GM18907 (cell line): ENCODE measurements around the gene MACROD2.

ENCODE experiments used
- ATAC-seq: cut with Tn5 transposase; IDR thresholded peaks from one replicate; pipeline ENCODE4 v1.9.1; 2021; ENCODE audit warnings: mild to moderate bottlenecking, moderate library complexity; ENCODE audit not compliant: unreplicated experiment

Gene MACROD2

DNA sequence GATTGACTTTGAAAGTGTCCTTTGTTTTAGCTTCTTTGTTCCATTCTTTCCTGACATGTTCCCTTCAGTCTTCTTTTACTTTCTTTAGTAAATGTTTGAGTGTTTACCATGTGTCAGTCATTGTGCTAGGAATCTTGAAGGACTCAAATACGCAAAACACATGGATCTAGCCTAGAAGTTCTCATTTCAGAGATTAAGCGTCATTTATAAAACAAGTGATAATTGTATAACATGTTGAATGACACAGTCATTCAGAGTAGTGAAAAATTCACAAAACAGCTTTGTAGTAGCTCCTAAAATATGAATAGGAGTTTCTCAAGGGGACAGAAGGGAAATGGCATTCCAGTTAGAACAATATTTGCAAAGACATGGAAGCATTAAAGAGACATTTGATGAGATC is 66.9 kb downstream of the MACROD2 start:
- ATAC-seq = no peak

DNA sequence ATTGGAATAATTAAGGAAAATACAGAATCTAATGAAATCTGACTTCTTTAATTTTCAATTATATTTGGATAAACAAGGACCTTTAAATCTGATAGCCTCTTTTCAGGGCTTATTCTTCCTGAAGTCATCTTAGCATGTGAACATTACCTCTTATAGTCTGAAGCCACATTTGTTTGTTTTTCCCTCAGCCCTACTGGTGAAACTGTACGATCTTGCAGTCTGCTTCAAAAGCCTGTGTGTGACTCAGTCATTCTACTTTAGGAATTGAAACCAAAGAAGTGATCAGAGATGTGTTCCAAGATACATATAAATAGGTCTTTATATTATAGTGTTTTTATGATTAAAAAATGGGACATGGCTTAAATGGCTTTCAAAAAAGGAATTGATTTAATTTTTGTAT is 67.5 kb downstream of the MACROD2 start:
- ATAC-seq = no peak

DNA sequence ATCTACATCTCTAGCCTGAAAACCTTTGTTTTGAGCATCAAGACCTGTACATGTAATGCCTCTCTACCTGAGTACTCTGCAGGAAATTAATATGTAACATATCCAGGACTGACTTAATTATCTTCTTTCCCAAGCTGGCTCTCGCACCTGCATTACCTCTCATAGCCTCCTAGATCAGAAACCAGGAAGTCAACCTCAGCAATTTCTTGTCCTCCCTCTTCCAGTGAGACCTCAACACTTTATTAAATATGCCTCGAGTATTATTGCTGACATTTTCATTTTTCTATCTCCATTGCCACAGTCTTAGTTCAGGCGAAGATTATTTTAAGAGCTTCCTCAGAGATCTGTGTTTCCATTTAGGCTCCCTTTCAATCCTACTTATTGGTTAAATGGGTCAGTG is 69.0 kb downstream of the MACROD2 start:
- ATAC-seq = no peak

DNA sequence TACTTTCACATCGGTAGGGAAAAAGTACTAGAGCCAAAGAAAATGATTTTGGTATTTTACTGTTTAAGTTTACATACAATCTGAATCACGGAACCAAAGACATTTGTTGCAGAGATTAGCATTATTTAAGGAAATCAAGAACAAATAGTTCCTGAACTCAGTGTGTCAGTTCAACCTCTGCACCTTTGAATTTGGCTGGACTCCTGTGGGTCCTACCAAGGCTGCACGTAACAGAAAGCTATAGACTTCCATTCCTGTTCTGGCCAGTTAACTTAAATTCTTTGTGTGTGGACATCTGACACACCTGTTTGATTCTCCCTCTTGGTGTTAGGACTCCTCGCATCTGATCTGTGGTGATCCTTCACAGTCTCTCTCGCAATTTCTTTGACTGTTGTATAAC is 69.6 kb downstream of the MACROD2 start:
- no peak for ATAC-seq

DNA sequence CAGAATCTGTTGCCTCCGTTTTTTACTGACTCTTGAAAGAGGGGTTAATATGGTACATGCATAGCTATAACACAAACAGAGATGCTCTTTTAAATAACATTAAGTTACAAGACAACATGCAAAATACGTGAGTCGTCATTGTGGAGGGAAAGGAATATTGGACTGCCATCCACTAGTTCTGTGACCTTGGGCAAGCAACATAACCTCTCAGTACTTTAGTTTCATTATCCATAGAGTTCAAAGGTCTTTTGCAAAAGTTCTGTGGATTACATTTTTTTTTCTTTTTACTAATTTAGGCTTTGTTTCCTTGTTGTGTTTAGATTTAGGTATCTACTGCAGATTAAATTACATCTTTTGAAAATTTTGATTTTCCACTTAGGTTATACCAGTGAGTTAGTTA is 70.5 kb downstream of the MACROD2 start:
- no peak for ATAC-seq

DNA sequence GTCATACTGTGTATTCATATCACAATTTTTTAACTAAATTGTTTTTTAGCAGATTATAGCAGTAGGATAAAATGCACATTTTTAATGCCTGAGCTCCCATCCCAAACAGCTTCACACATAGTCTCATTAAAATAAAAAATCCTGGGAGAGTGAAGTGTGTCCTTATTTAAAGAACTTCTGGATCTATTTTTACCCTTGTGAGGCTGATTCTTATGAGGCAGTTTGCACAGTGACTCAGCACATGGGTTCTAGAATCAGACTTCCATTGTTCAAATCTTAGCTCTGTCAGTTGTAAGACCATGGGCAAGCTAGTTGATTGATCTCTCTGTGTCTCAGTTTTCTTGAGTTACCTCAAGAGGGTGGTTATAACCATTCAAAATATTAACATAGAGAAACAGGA is 72.3 kb downstream of the MACROD2 start:
- ATAC-seq = no peak

DNA sequence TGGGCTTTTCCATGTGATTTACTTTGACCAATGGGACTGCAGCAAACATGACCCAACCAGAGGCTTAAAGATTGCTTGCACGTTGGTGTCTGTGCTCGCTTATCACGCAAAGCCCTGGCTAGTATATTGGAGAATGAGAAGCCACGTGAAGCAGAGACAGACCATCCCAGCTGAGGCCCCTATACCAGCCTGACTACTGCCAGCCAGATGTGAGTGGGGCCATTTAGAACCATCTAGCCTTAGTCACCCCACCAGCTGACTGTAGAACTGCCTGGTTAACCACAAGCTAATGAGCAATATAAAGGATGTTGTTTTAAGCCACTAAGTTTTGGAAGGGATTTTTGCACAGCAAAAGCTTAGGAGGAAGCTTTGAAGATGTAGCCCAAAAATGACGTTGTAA is 74.5 kb downstream of the MACROD2 start:
- no peak for ATAC-seq

DNA sequence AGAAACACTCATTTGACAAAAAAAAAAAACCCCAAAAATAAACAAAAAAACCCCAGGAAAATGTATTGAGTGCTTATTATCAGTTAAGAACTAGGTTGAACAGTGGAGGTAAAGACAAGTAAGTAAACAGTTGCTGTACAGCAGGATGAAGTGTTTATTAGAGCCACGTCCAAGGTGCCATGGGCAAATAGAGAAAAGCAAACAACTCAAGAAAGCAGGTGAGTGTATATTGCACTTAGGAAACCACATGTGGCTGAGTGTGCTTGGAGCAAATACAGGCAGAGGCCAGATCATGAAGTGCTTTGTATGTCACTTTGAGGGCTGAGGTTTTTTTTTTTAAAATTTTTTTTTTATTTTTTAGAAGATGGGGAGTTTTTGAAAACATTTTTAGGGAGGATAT is 98.3 kb downstream of the MACROD2 start:
- no peak for ATAC-seq

DNA sequence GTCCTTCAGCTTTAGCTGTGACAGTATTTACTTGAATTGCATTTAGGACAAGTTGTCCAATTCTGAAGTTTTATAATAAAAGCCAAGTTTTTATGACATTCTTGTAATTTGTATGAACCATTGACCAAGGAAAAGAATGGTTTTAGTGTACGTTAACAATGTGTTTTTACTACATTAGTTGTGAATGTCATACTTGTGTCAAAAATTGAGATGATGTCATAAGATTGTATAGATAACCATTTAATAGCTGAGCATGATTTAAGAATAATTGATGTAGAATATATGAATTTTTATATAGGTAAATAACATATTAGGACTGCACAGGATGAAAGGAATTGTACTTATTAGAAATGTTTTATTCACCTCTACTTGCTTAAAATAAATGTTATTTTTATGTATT is 102.9 kb downstream of the MACROD2 start:
- ATAC-seq = no peak

DNA sequence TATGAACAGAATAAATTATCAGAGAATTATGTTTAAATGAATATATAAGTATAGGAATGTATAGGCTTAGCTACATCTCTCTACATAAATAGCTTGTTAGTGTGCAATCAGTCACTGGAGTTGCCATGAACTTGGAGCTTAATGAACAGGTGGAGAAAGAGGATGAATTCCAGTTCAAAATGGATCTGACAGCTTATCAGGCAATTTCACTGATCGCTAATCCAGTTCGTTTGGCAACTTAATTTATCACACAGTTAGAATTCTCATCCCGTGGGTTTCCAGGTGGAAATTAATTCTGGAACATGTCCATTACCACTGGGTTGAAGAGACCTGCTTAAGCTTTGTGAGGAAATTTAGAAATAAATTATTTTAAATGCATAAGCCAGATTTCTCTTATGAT is 118.1 kb downstream of the MACROD2 start:
- no peak for ATAC-seq

DNA sequence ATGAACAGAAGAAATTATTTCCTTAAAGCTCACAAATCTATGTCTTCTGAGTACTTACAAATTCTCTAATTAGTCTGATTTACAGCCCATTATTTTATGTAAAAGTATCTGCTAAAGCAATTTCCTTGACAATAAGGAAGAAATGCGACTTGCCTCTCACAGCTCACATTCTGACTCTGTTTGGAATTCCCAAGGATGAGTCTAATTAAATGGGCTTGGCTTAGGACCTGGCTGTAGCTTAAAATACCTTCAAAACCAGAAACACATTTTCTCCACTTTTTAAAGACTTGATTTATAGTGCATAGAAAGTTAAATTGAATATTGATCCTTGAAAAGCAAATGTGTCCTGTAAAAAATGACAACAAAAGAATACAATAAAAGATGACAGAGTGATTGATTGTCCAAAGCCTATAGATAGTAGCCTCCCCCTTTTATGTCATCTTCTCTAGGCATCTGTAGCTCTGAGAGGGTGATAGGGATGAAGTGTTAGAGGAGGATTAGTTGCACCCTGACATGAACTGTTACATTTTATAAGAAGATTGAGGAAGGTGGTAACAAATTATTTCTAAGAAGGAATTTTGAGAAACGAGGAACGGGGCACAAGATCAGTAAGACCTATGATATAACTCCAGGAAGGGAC is 118.9 kb downstream of the MACROD2 start:
- ATAC-seq = no peak

DNA sequence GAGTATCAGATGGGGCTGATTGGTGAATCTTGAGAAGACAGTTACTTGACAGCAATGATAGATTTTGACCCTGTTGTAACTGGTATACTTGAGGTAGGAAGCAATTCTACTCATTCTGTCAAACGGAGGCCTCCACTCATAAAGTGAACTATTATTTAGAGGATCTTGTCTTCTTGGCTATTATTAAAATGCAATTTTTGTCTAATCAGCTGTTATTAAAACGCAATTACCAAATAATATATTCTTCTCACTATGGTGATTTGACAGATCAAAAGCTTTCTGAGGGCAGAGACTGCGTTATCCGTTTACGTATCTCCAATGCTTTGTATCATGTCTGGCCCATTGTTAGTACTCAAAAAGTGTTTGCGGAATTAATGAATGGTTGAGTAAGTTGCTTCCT is 120.7 kb downstream of the MACROD2 start:
- ATAC-seq = no peak

DNA sequence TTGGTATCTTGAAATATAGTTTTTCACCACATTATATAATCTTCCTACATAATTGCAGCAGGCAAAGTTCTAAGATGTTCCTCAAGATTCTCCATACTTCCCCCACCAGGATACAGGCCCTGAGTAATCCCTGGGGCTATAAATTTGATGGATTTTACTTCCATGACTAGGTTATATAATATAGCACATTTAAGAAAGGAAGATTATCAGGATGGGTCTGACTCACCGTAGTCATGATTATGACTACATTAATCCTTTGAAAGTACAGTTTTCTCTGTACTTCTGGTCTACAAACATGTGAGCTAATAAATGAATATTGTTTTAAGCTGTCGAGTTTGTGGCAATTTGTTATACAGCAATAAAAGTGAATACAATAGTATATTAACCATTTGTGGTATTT is 122.5 kb downstream of the MACROD2 start:
- no peak for ATAC-seq

DNA sequence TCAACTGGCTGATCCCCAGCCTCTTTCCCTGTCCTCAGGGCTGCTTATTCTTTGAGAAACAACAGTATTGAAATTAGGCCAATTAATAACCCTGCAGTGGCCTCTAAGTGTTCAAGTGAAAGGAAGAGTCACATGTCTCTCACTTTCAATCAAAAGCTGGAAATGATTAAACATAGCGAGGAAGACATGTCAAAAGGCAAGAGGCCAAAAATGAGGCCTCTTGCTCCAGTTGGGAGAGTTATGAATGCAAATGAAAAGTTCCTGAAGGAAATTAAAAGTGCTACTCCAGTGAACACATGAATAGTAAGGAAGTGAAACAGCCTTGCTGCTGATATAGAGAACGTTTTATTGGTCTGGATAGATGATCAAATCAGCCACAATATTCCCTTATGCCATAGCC is 131.5 kb downstream of the MACROD2 start:
- ATAC-seq = no peak

DNA sequence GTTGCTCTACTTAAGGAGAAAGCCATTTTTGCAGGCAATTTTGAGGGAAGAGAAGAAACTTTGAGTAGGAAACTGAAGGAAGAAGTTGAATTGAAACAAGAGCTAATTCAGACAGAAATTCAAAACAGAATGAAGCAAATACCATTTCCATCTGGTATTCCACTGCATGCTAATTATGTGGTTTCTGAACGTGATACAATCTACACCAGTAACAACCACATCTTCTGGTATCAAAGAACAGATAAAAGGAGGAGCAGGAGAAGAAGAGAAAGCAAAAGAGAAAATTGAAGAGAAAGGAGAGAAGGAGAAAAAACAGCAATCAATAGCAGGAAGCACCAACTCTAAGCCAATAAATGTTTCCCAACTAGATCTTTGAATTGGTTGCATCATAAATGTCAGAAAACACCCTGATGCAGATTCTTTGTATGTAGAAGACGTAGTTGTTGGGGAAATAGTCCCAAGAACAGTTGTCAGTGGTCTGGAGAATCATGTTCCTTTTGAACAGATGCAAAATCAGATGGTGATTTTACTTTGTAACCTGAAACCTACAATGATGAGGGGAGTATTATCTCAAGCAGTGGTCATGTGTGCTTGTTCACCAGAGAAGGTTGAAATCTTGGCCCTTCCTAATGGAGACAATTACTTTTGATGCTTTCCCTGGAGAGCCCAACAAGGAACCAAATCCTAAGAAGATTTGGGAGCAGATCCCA is 132.4 kb downstream of the MACROD2 start:
- no peak for ATAC-seq

DNA sequence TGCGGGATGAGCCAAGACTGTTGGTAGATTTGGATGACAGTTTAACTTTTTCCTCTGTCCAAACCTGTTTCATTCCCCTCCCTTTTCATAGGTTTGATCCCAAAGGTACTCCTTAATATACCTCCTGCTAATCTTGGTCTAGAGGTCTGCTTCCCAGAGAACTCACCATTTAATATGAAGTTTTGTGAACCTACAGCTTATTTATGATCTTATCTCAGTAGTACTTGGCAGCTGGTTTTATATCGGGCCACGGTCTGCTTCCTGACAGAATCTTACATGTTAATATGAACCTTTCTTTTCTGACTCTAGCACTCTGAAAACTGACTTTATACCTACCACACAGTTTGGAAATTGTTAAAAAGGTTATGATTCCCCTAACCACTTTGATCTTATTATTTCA is 138.7 kb downstream of the MACROD2 start:
- ATAC-seq = no peak

DNA sequence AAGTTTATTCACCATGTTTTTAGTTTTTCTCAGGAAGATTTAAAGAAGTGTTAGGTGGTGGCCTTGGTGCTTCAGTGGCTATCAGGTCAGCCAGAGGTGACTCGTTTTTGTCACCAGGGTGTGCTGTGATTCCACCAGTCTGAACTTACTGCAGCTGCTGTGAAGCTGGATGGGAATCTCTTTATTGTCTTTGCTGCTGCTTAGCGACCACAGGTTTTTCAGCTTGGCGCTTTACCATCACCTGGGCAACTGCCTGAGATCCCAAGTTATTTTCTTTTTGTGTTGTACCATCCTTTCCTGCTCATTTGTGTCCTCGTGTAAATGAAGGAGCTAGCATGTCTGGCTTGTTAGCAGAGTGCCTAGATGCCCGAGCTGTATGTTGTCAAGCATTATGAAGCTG is 146.9 kb downstream of the MACROD2 start:
- no peak for ATAC-seq

DNA sequence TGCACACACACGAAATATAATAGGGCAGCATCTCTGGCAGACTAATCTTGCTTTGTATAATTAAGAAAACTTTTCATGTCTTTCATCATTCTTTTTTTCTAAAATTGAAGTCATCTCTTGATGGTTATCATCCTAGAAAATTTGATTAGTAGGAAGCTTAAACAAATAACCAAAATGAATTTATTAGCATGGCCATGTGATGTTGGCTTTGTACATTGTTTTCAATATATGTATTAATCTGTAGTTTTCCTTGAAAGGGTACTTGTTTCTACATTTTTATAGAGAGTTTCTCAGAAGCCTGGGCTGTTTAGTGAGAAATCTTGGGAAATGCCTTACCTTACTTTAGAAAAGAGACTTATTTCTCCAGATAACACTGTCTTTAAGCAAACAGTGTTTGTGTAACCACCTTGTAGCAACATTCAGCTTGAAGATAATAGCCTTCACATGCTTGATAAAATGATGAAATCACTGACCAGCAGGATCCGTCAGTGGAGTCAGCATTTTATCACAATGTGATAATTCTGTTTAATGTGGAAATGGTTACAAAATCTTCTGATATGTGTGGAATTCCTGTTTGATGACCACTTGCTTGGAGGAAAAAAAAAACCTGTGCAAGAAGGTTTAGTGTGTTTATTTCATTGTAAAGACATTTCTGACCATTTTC is 147.8 kb downstream of the MACROD2 start:
- ATAC-seq = no peak

DNA sequence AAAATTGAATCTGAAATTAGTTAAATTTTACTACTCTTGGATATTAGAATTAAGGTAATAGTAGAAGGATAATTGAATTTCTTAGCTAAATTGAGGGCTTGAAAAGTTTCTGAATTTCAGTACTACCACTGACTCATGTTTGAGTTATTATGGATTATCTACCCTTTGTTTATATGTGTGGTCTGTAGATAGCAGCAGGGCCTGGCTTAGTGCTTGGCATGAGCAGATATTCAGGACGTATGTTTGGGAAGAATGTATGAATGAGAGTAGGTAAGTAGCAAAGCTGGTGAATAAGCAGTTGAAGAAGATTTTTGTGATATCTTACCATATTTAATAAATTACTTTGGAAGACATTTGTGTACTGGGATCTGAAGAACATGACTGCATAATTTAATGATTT is 152.7 kb downstream of the MACROD2 start:
- no peak for ATAC-seq

DNA sequence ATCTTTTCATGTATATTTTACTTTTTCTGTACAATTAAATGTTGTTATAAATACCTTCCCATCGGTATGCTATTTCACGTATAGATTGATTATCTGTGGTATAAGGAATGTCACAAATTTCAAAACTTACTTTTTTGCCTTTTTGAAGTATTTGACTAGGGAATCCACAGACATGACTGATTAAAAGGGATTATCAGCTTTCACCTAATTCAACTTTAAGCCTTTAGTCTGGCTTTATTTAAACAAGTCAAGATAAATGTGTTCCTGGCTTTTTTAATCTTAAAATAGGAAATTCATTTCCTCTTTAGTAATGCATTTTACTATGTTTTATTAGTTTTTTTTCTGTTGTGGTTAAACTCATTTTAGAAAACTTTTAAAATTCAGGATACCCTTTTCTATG is 160.0 kb downstream of the MACROD2 start:
- ATAC-seq = no peak

DNA sequence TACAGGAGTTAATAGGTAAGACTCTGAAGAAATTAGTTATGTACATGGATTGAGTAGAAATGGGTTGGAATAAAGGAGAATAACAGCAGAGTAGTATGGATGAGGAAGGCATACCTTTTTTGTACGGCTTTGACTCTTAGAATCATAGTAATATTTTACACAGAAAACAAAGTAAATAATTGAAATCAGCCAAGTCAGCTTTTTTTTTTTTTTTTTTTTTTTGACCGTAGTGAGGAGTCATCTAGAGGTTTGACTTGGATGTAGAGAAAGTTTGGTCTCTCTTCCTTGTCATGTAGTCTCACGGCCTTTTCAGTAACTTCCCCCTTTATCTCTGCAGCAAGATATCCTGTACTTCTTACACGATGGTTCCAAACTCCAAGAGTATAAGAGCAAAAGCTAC is 183.2 kb downstream of the MACROD2 start:
- ATAC-seq = no peak

DNA sequence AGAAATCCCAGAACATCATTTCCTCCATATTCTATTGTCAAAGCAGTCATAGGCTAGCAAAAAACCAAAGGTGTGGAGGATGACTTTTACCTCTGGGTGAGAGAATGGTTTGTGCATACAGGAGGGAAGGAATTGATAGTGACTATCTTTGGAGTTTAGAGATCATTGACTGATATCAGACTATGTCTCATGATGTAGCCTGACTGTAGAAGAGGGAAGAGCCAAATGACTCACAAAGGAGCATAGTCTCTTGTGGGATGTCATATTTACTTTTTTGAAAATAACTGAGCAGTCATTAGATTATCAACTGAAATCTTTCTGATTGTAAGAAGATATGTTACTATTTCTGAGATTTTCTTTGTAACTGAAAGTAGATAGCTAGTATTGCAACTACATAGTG is 183.6 kb downstream of the MACROD2 start:
- ATAC-seq = no peak
